Caco-2 (cell line): ENCODE data around the gene NLRP1. TPM values are rescaled to one million over a fixed set of nuclear protein-coding genes. Genes with fewer than 3 reads are reported as not detected.

Source experiments
- BruUV-seq: library from RNA; stranded (reverse); fragments of 400-500 nt; replicated peaks from 2 replicates; lab custom pipeline; 2021; lab: Mats Ljungman, UMichigan
- CTCF ChIA-PET: fragments of 300-600 bp; sonication (Branson Sonifier 250); formaldehyde crosslinking; loops from one replicate; lab custom pipeline; 2022; ENCODE audit warnings: antibody characterized with exemption; lab: Charles Lee
- POLR2A ChIA-PET: fragments of 300-600 bp; sonication (Branson Sonifier 250); formaldehyde crosslinking; loops from one replicate; lab custom pipeline; 2022; ENCODE audit warnings: antibody characterized with exemption; lab: Charles Lee
- DNase-seq, 2 experiments: peaks; one replicate each; pipeline versions ENCODE4 v3.0.0 to v3.0.0-alpha.2; 2020 to 2022
- H3K27me3 ChIP-seq: replicated peaks from 2 replicates; pipeline ENCODE4 v1.6.0; 2011; ENCODE audit warnings: low read length; ENCODE audit not compliant: control insufficient read depth, insufficient read depth
- H3K36me3 ChIP-seq: 2 replicates; pipeline ENCODE4 v1.5.1; 2011; ENCODE audit warnings: low read length; ENCODE audit not compliant: control insufficient read depth, insufficient read depth
- H3K4me1 ChIP-seq: fragments of 250-450 bp; sonication (Bioruptor Pico); 2 replicates; pipeline ENCODE4 v1.5.1; 2020; ENCODE audit warnings: mild to moderate bottlenecking
- H3K4me3 ChIP-seq: 2 replicates; pipeline ENCODE4 v1.5.1; 2011; ENCODE audit warnings: low read depth, mild to moderate bottlenecking, control low read depth, low read length
- H3K9me3 ChIP-seq: fragments of 250-450 bp; sonication (Bioruptor Pico); 2 replicates; pipeline ENCODE4 v1.5.1; 2020; ENCODE audit warnings: mild to moderate bottlenecking, moderate library complexity
- H3K27ac Mint-ChIP-seq: one replicate; pipeline ENCODE4 v1.8.0; 2022; ENCODE audit warnings: mixed read lengths; ENCODE audit not compliant: unreplicated experiment
- H3K27me3 Mint-ChIP-seq: one replicate; pipeline ENCODE4 v1.8.0; 2022; ENCODE audit warnings: mixed read lengths; ENCODE audit not compliant: insufficient read depth, unreplicated experiment
- H3K36me3 Mint-ChIP-seq: one replicate; pipeline ENCODE4 v1.8.0; 2022; ENCODE audit warnings: mild to moderate bottlenecking, mixed read lengths; ENCODE audit not compliant: insufficient read depth, unreplicated experiment
- H3K4me1 Mint-ChIP-seq: one replicate; pipeline ENCODE4 v1.8.0; 2022; ENCODE audit warnings: low read depth, mixed read lengths; ENCODE audit not compliant: unreplicated experiment
- H3K4me3 Mint-ChIP-seq: one replicate; pipeline ENCODE4 v1.8.0; 2022; ENCODE audit warnings: mild to moderate bottlenecking, moderate library complexity, mixed read lengths; ENCODE audit not compliant: unreplicated experiment
- H3K9me3 Mint-ChIP-seq: one replicate; pipeline ENCODE4 v1.8.0; 2022; ENCODE audit warnings: mixed read lengths; ENCODE audit not compliant: unreplicated experiment
- intact Hi-C: fragments of 100-400 bp; cut with micrococcal nuclease; formaldehyde crosslinking; loops from one replicate; pipeline ENCODE4 v1.10.0; 2022; ENCODE audit not compliant: unreplicated experiment
- total RNA-seq: library from RNA; stranded (reverse); gene quantifications from 2 replicates; pipeline ENCODE4 v1.2.3, GENCODE V29; 2022
- TF ChIP-seq, protein P1 (sequence below), 2 experiments: fragments of 200-600 bp in 1 of 2; IDR thresholded peaks; 1 replicate in 1 of 2; 2 replicates in 1 of 2; pipeline versions ENCODE4 v1.5.1 to v1.8.0; 2011 to 2022; ENCODE audit warnings: antibody characterized with exemption in 1 of 2, control low read depth in 1 of 2, inconsistent platforms in 1 of 2, low read depth in 1 of 2, low read length in 1 of 2, mild to moderate bottlenecking in 1 of 2, moderate library complexity in 1 of 2; ENCODE audit not compliant: insufficient read depth in 1 of 2, severe bottlenecking in 1 of 2, unreplicated experiment in 1 of 2

NLRP1 gene
- total RNA-seq, 1 experiment from 2014 or later, result 0.09 TPM

DNA sequence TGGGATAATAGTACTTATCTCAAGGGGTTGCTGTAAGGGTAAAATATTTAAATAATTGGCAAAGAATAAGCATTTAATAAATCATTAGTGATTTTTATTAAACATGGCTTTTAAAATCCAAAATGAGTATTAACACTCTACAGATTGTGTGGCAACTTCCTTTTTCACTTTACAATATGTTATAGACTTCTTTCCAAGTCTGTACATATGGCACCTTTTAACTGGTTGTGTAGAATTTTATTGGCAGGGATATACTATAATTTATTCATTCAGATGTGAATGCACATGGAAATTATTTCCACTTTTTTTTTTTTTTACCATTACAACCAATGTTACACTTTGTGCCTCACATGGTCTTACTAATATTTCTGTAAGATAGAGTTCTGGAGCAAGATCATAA is 15.7 kb upstream of the NLRP1 start:
- Mint-ChIP-seq H3K4me3 (no peak overlapping the region), H3K4me1 (no peaks in the 10 kb centered on the region), H3K36me3 (no peaks in the 10 kb centered on the region), H3K9me3 (no peaks in the 10 kb centered on the region), H3K27ac (no peak overlapping the region), H3K27me3 (peaks cover 27% of the 10 kb centered on the region)
- Histone ChIP-seq H3K9me3 (no peaks in the 10 kb centered on the region), H3K27me3 (no peaks in the 10 kb centered on the region), H3K36me3 (no peaks in the 10 kb centered on the region), H3K4me3 (no peak overlapping the region), H3K4me1 (no peaks in the 10 kb centered on the region)
- TF ChIP-seq, protein P1, sequence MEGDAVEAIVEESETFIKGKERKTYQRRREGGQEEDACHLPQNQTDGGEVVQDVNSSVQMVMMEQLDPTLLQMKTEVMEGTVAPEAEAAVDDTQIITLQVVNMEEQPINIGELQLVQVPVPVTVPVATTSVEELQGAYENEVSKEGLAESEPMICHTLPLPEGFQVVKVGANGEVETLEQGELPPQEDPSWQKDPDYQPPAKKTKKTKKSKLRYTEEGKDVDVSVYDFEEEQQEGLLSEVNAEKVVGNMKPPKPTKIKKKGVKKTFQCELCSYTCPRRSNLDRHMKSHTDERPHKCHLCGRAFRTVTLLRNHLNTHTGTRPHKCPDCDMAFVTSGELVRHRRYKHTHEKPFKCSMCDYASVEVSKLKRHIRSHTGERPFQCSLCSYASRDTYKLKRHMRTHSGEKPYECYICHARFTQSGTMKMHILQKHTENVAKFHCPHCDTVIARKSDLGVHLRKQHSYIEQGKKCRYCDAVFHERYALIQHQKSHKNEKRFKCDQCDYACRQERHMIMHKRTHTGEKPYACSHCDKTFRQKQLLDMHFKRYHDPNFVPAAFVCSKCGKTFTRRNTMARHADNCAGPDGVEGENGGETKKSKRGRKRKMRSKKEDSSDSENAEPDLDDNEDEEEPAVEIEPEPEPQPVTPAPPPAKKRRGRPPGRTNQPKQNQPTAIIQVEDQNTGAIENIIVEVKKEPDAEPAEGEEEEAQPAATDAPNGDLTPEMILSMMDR (IDR thresholded peaks at IDR 0.05; ENCODE audit: insufficient read depth in 1 of 2, low read depth in 1 of 2, low read length in 1 of 2, severe bottlenecking in 1 of 2, unreplicated experiment in 1 of 2), result no peak
- DNase-seq, result no peak
- intact Hi-C loops, result no loop called here
- POLR2A ChIA-PET, result no interaction called here
- BruUV-seq, result no TSS peak
- CTCF ChIA-PET, result no interaction called here

DNA sequence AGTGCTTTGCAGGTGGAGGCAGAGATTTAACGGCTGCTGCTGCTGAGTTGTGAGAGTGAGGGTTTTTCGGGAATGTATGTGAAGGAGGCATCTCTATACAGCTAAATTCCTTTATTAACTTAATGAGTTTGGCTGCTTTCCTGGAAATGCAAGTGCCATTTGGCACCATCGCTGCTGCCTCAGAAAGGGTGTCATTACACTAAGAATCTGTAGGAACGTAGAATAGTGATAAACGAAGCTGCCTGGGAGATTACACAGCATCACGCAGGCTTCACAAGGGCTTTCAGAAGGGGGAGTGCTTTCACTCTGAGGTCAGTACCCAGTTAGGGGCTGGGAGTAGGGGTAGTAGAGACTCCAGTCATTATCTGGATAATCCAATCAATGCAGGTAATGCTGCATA is 14.1 kb upstream of the NLRP1 start:
- TF ChIP-seq, protein P1 (IDR thresholded peaks at IDR 0.05; ENCODE audit: insufficient read depth in 1 of 2, low read depth in 1 of 2, low read length in 1 of 2, severe bottlenecking in 1 of 2, unreplicated experiment in 1 of 2), result no peak
- Histone ChIP-seq H3K9me3 (no peaks in the 10 kb centered on the region), H3K4me3 (no peak overlapping the region), H3K36me3 (no peaks in the 10 kb centered on the region), H3K27me3 (no peaks in the 10 kb centered on the region), H3K4me1 (no peaks in the 10 kb centered on the region)
- H3K36me3 Mint-ChIP-seq, result no peaks in the 10 kb centered on the region
- intact Hi-C loops, result no loop called here
- no peaks in the 10 kb centered on the region for H3K9me3 Mint-ChIP-seq
- DNase-seq, result no peak
- BruUV-seq, result no TSS peak
- no peak overlapping the region for H3K4me3 Mint-ChIP-seq
- no peaks in the 10 kb centered on the region for H3K4me1 Mint-ChIP-seq
- H3K27me3 Mint-ChIP-seq, result peaks cover 32% of the 10 kb centered on the region
- POLR2A ChIA-PET, result no interaction called here
- H3K27ac Mint-ChIP-seq, result no peak overlapping the region
- CTCF ChIA-PET, result no interaction called here

DNA sequence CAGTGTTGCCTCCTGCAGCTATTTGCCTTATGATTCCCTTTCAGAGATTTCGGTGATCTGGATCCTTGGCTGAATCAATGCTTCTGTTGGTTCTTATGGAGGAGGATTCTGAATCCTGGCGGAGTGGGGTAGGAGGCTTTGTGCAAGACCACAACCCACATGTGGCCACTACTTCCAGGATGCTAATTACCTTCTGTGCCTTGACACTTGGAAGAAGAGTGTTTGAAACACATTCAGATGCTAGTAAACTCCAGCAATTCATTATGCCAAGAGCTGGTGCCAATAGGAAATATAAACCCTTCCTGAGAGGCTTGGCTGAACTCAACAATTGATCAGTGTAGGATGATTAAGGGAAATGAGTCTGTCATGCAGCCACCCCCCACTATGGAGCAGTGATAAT is 12.1 kb upstream of the NLRP1 start:
- Mint-ChIP-seq H3K36me3 (no peaks in the 10 kb centered on the region), H3K27me3 (peaks cover 29% of the 10 kb centered on the region), H3K4me3 (no peak overlapping the region), H3K27ac (no peak overlapping the region), H3K4me1 (no peaks in the 10 kb centered on the region), H3K9me3 (no peaks in the 10 kb centered on the region)
- H3K4me1 ChIP-seq, result no peaks in the 10 kb centered on the region
- intact Hi-C loops, result no loop called here
- ChIA-PET CTCF (no interaction called here), POLR2A (no interaction called here)
- TF ChIP-seq, protein P1 (IDR thresholded peaks at IDR 0.05; ENCODE audit: insufficient read depth in 1 of 2, low read depth in 1 of 2, low read length in 1 of 2, severe bottlenecking in 1 of 2, unreplicated experiment in 1 of 2), result no peak
- no peak for DNase-seq
- no peaks in the 10 kb centered on the region for H3K9me3 ChIP-seq
- no peaks in the 10 kb centered on the region for H3K27me3 ChIP-seq
- BruUV-seq, result no TSS peak
- no peaks in the 10 kb centered on the region for H3K36me3 ChIP-seq
- H3K4me3 ChIP-seq, result no peak overlapping the region
